Osteocyte (in vitro differentiated cells): ENCODE results near the gene FABP6. TPM values are rescaled to one million over a fixed set of nuclear protein-coding genes. Genes with fewer than 3 reads are reported as not detected.
A peak's percentile ranks its signal among the peaks of the same experiment; 100 is the strongest.

Experiments used
- DNase-seq: peaks from one replicate; pipeline ENCODE4 v3.0.0; 2021; ENCODE audit warnings: mixed read lengths; ENCODE audit not compliant: unreplicated experiment; ENCODE audit errors: extremely low spot score
- H3K27ac Mint-ChIP-seq: one replicate; pipeline ENCODE4 v1.8.0; 2021; ENCODE audit warnings: mild to moderate bottlenecking, mixed read lengths; ENCODE audit not compliant: unreplicated experiment
- H3K27me3 Mint-ChIP-seq: one replicate; pipeline ENCODE4 v1.8.0; 2021; ENCODE audit warnings: mixed read lengths; ENCODE audit not compliant: unreplicated experiment
- H3K36me3 Mint-ChIP-seq: one replicate; pipeline ENCODE4 v1.8.0; 2021; ENCODE audit warnings: mixed read lengths; ENCODE audit not compliant: unreplicated experiment
- H3K4me1 Mint-ChIP-seq: one replicate; pipeline ENCODE4 v1.8.0; 2021; ENCODE audit warnings: mixed read lengths; ENCODE audit not compliant: unreplicated experiment
- H3K4me3 Mint-ChIP-seq: one replicate; pipeline ENCODE4 v1.8.0; 2021; ENCODE audit warnings: mild to moderate bottlenecking, moderate library complexity, mixed read lengths; ENCODE audit not compliant: unreplicated experiment
- H3K9me3 Mint-ChIP-seq: one replicate; pipeline ENCODE4 v1.8.0; 2021; ENCODE audit warnings: mixed read lengths; ENCODE audit not compliant: unreplicated experiment
- CTCF ChIP-seq: fragments of 200-600 bp; sonication (generic); IDR thresholded peaks from 2 replicates; pipeline ENCODE4 v1.5.0; 2021; ENCODE audit warnings: antibody characterized with exemption, mild to moderate bottlenecking, moderate library complexity
- total RNA-seq: library from RNA; stranded (reverse); gene quantifications from 2 replicates; pipeline ENCODE4 v1.2.1, GENCODE V29; 2021

Gene FABP6
- total RNA-seq, 1 donor from 2014 or later = not detected

DNA sequence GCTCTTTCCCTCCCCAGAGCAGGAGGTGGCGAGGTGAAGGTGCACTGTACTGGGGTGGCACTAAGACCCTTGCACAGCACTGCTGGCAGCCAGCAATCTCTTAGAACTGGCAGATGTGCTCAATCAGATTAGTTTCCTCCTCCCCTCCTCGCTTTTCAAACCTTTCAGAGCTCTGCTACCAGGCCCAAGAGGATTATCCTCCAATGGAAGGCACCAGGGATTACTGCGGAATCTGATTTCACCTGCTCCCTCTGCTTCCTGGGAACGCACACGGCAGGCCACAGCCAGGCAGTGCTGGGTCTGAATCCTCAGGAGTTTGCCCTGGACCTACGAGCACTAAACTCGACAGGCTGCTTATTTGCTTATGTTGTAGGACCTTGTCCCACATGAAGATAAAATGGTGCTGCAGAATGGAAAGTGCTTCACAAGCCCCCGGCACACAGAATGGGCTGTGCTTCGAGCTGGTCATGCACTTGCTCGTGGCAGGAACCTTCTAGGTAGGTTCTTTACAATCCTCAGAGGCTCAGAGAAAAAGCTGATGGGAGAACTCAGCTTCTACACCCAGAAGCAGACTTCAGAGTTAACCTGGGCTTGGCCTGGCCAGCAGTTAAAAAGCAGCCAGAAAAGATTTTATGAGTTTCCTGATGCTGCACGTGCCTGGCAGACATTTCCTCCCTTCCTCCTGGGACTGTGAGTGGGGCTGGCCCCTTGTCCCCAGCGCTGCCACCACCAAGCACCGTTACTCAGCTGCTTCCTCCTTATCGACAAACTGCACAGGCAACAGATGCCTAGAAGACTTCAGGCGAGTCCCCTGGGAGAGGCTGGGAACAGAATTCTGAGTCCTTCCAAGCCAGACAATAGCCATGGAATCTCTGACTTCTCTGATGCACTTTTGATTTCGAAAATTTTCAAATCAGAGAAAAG is 33.1 kb downstream of the FABP6 start:
- no peak overlapping the region for H3K27ac Mint-ChIP-seq
- DNase-seq = no peak
- no peak overlapping the region for H3K4me3 Mint-ChIP-seq
- H3K36me3 Mint-ChIP-seq = peaks cover 13% of the 10 kb centered on the region
- no peaks in the 10 kb centered on the region for H3K27me3 Mint-ChIP-seq
- TF ChIP-seq CTCF = no peak
- peaks cover 4% of the 10 kb centered on the region for H3K4me1 Mint-ChIP-seq
- H3K9me3 Mint-ChIP-seq = no peaks in the 10 kb centered on the region

GRCh38 chr5:160263326-160263855 is 34.1 kb downstream of the FABP6 start:
- DNase-seq = no peak
- TF ChIP-seq CTCF = no peak
- H3K27ac Mint-ChIP-seq = no peak overlapping the region
- H3K4me1 Mint-ChIP-seq = peaks cover 4% of the 10 kb centered on the region
- H3K36me3 Mint-ChIP-seq = peaks cover 11% of the 10 kb centered on the region
- H3K27me3 Mint-ChIP-seq = no peaks in the 10 kb centered on the region
- H3K9me3 Mint-ChIP-seq = no peaks in the 10 kb centered on the region
- H3K4me3 Mint-ChIP-seq = no peak overlapping the region

GRCh38 chr5:160266044-160266443 is 36.7 kb downstream of the FABP6 start:
- H3K9me3 Mint-ChIP-seq = no peaks in the 10 kb centered on the region
- peaks cover 11% of the 10 kb centered on the region for H3K36me3 Mint-ChIP-seq
- H3K27ac Mint-ChIP-seq = peak overlapping the region; percentile 23
- no peak overlapping the region for H3K4me3 Mint-ChIP-seq
- no peaks in the 10 kb centered on the region for H3K27me3 Mint-ChIP-seq
- peaks cover 14% of the 10 kb centered on the region for H3K4me1 Mint-ChIP-seq
- DNase-seq = no peak
- no peak for TF ChIP-seq CTCF

DNA sequence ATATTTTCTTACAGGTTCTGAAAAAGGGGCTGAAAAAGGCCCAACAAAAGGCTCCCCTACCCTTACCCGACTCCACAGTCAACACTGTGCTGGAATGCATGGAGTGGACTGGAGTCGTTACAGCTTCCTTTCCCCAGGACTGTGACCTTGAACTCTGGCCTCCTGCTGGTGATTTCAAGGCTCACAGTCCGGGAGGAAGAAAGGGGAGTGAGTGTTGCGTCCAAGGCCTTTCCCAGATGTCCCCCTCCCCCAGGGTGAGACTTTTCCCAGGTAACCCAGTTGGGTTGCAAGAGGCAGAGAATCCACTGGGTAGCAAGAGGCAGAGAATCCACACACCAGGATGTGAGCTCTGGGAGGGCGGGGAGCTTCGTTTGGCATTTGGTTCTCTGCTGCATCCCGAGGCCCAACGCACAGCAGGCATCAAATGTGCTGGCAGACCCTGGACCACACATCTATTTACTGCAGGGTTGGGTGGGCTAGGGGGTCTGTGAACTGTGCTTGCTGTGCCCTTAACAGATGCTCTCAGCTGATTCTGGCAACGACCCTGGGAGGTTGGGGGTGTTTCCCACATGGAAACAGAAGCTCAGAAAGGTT is 37.5 kb downstream of the FABP6 start:
- H3K36me3 Mint-ChIP-seq = peaks cover 9% of the 10 kb centered on the region
- TF ChIP-seq CTCF = no peak
- no peak overlapping the region for H3K27ac Mint-ChIP-seq
- peaks cover 21% of the 10 kb centered on the region for H3K4me1 Mint-ChIP-seq
- H3K4me3 Mint-ChIP-seq = no peak overlapping the region
- no peak for DNase-seq
- H3K9me3 Mint-ChIP-seq = no peaks in the 10 kb centered on the region
- no peaks in the 10 kb centered on the region for H3K27me3 Mint-ChIP-seq

DNA sequence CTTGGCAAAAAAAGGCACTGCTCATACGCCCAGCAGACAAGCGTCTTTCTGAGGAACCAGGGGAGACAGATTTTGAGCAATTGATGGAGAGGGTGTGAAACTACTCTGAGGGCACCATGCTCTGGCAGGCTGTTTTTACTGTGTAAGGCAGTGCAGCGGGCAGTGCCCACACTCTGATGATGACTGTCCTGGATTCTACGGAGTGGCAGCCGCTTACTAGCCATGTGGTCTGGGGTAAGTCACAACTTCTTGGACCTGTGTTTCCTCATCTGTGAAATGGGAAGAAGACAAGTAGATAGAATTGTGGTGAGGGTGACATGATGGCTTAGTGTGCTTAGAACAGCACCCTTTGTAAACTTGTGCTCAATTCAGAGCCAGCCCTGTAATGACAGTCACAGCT is 38.8 kb downstream of the FABP6 start:
- no peaks in the 10 kb centered on the region for H3K27me3 Mint-ChIP-seq
- no peak overlapping the region for H3K27ac Mint-ChIP-seq
- H3K4me1 Mint-ChIP-seq = peaks cover 16% of the 10 kb centered on the region
- no peak overlapping the region for H3K4me3 Mint-ChIP-seq
- no peaks in the 10 kb centered on the region for H3K9me3 Mint-ChIP-seq
- H3K36me3 Mint-ChIP-seq = peaks cover 9% of the 10 kb centered on the region
- no peak for TF ChIP-seq CTCF
- no peak for DNase-seq
